GM18861 (cell line): ENCODE results near the gene SERPINB1.
A peak's percentile ranks its signal among the peaks of the same experiment; 100 is the strongest.
"Not testable (repeated sequence)": the region's sequence is repeated elsewhere in the genome, so short reads cannot be mapped to it uniquely, and the experiment has no call there.

Experiments used
- ATAC-seq: cut with Tn5 transposase; IDR thresholded peaks from one replicate; pipeline ENCODE4 v1.9.1; 2021; ENCODE audit not compliant: unreplicated experiment

The SERPINB1 gene

DNA sequence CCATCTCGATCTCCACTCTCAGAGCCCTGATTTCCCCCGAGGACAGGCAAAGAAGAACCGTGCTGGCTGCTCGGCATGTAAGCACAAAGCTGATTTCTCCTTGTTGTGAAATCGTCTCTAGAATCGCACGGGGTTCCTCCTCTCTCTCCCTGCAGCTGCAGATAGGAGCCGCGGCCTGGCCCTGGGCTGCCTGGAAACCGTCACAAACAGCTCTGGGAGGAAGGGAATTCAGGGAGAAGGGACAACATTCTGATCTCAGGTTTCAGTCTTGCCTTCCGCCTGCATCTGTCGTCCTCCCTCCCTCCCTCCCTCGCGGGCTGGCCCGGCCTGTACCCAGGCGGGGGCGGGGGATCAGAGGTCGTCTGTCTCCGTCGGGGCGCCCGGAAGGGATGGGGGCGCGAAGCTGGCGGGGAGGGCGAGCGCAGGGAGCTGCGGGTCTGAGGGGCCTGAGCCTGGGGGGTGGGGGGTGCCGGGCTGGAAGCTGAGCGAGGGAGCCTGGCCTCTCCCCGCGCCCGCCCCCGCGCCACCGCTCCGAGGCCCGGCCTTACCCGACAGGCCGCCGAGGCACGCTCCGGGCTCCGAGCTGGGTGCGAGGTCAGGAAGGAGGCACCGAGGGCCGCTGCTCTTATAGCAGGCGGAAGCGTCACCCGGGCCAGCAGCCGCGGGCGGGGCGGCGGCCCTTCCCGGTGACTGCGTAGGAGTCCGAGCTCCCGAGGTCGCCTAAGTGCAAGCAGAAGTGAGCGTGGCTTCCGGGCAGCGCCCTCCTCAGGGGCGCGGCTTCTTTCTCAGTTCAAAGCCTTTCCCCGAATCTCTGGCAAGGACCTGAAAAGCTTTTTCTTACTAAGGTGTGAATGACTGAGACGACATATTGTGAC is at the start of gene SERPINB1:
TSS of gene SERPINB1 (minus strand) at position 600 of the 875 bp plus-strand sequence. CDS start 1,277 bp downstream, outside the sequence.
- ATAC-seq: peak; percentile 55

DNA sequence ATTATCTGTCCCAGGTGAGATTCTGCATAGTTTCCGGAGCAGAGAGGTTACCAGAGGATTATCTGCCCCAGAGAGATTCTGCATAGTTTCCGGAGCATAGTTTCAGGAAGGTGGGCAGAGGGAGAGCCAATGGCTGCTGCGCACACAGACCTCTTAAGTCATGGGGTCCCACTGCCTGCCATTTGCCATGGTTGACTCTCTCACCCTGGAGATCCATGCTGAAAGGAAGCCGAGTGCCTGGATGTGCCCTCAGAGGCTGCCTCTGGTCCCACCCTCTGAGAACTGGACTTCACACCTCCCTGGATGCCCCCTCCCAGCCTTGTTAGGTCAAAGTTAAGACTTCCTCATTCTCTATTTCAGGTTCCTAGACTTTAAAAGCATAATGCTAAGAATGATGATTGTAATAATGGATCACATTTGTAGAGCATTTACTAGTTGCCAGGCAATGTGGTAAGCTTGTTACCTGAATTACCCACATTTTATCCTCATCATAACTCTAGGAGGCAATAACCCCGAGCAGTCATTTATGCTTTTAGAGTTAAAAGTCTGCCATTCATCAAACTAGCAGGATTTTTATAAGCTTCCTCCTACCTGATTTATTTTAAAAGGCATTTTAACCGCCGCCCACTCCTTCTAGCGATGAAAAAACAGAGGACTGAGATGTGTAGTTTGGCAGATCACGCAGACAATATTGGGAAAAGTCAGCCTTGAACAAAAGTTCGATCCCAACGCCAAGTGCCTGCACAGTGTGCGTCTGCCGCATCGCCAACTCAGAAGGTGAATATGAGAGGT is 49.5 kb upstream of the SERPINB1 start:
- no peak for ATAC-seq

DNA sequence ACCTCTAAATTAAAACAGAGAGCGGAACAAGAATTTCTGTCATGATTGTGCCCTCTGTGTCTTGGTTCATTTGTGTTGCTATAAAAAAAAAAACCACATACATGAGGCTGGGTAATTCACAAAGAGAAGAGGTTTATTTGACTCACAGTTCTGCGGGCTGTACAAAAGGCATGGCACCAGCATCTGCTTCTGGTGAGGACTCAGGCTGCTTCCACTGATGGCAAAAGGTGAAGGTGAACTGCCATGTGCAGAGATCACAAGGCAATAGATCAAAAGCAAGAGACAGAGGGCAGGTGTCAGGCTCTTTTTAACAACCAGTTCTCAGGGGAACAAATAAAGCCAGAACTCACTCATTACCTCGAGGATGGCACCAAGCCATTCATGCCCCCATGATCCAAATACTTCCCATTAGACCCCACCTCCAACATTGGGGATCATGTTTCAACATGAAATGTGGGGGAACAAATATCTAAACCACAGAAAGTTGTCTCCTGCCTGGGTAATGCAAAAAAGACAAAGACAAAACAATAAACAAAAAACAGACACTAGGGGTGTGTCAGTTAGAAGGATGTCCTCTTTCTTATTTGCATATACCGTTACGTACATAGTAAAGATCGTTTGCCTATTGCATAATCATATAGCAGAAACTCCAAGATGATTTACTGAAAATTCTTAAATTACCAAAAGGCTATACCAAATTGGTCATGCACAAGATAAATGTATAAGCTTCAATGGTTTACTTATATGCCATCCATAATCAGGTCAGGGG is 44.5 kb upstream of the SERPINB1 start:
- no peak for ATAC-seq

DNA sequence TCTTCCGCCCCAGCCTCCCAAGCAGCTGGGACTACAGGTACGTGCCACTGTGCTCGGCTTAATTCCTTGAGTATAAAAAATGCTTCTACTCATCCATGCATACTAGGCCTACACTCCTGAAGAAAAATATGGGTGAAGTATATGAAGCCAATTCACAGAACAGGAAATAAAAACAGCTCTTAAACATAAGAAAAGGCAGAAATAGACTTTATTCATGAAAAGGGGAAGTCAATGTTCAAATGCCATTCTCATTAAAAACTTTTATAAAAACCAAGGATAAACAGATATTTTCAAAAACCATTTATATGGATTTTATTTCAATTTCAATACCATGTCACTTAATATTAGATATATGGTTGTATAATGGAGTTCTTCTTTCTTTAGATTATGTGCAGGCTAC is 43.1 kb upstream of the SERPINB1 start:
- ATAC-seq: no peak

DNA sequence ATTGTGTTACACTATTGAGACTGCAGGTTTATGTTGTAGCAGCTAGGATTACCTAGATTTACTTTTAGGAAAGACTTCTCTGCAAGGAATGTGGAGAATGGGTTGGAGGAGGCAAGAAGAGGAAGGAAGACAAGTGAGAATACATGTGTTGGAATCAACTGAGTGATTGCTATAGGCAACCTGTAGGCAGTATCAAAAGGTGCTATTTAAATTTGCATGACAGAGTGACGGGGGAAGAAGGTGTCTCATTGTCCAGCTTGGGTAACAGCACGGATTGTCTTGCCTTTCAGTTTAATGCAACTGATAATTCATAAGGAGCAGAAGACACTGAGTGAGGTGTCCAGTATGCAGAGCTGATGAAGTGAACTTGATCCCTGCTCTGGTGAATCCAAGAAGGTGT is 42.0 kb upstream of the SERPINB1 start:
- no peak for ATAC-seq

DNA sequence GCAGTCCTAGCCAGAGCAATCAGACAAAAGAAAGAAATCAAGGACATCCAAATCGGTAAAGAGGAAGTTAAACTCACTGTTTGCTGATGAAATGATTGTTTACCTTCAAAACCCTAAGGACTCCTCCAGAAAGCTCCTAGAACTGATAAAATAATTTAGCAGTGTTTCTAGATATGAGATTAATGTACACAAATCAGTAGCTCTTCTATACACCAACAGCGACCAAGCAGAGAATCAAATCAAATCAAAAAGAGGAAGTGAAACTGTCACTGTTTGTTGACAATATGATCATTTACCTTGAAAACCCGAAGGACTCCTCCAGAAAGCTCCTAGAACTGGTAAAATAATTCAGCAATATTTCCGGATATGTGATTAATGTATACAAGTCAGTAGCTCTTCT is 39.8 kb upstream of the SERPINB1 start:
- peak; percentile 77 for ATAC-seq

DNA sequence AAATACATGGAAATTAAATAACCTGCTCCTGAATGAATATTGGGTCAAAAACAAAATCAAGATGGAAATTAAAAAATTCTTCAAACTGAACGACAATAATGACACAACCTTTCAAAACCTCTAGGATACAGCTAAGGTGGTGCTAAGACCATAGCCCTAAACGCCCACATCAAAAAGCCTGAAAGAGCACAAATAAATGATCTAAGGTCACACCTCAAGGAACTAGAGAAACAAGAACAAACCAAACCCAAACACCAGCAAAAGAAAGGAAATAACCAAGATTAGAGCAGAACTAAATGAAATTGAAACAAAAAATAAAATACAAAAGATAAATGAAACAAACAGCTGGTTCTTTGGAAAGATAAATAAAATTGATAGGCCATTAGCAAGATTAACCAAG is 38.5 kb upstream of the SERPINB1 start:
- not testable (repeated sequence) for ATAC-seq

DNA sequence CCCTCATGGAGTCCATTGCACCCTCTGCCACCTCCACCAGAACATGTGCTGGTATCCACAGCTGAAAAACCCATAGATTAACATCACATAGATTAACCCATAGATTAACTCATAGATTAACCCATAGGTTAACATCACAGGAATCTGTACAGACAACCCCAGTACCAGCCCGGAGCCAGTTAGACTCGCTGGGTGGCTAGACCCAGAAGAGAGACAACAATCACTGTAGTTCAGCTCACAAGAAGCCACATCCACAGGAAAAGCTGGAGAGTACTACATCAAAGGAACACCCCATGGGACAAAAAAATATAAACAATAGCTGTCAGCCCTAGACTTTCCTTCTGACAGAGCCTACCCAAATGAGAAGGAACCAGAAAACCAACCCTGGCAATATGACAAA is 36.3 kb upstream of the SERPINB1 start:
- no peak for ATAC-seq

DNA sequence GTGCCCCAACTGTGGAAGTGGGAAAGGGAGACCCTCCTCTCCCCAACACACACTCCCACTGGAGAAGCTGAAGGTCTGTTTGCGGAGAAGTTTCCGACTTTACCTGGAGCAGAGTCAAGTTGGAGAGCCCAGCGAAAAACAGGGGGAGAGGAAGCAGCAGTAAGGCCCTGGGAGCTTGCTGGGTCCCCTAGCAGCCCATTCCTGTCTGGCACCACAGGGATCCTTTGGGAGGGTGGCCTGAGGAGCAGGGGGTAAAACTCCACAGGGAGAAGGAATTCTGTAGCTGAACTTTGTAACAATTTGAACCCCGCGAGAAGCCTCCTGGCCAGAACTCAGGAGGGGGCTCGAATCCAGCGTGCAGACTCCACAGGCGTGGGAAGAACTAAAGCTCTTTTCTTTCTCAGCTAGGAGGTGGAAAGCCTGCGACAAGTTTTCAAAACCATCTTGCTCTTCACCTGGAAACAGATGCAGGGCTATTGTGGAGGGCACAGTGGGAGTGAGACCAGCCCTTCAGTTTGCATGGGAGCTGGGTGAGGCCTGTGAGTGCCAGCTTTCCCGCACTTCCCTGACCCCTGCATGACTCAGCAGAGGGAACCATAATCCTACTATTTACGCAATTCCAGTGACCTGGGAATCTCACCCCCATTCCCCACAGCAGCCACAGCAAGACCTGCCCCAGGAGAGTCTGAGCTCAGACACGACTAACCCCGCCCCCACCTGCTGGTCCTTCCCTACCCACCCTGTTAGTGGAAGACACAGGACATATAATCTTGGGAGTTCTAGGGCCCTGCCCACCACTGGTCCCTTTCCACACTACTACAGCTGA is 35.6 kb upstream of the SERPINB1 start:
- no peak for ATAC-seq

DNA sequence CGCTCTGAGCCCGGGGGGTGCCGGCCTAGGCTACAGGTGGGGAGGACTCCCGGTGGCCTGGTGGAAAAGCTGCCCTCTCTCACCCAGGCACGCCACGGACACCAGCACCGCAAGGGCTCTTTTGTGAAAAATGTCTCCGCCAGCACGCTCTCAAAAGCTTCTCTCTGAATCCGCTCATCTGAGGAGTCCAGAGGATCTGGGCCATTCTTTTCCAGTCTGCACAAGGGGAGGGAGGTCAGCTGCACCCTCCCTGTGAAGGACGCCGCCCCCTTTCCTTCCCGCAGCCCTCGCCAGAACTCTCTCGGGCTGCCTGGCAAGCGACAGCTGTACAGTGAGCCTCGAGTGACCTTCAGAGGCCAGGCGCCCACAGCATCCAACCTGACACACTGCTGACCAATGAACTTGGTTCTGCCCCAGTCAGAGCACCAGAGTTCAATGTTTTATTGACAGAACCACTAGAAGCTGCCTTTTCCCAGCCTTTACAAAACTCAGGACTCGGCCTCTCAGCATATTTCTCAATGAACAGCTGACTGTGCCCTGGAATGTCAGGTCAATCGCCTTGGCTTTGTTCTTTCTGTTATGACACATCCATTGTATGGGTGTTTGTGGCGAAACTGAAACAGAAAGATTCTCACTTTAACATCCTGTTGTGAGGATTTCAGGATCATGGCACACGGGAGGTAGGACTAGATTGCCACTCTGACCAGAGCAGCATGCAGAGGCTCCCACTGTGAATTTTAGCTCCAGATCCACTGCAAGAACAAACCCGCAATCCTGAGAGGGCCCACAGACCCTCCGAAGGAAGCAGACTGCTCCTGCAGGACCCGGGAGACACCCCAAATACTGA is 34.8 kb upstream of the SERPINB1 start:
- ATAC-seq: no peak

DNA sequence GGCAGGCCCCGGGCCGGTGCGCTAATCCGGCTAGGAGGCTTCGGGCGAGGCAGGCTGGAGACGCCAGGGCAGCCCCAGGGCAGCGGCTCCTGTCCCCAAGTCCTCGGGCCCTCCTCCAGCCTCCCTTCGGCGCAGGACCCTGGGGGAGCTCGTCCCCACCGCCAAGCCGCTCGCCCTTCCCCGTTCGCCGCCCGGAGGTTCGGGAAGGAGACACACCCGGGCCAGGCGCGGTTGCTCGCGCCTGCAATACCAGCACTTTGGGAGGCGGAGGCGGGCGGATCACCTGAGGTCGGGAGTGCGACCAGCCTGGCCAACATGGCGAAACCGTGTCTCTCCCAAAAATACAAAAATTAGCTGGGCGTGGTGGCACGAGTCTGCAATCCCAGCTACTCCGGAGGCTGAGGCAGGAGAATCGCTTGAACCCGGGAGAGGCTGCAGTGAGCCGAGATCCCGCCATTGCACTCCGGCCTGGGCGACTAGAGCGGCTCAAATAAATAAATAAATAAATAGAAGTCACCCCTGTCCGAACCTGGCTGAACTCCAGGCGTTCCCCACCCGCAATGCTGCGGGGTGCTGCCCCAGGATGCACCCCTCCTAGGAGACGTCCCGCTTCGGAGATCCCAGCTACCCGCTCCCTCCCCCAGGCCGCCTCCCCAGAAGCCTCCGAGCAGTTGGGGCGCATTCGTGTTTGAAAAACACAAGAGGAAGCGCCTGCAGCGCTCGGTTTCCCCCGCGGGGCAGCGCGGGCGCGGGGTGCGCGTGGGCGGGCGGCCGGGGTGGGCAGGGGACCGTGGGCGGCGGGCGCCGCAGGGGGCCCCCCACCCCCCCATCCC is 33.9 kb upstream of the SERPINB1 start:
- ATAC-seq: no peak

DNA sequence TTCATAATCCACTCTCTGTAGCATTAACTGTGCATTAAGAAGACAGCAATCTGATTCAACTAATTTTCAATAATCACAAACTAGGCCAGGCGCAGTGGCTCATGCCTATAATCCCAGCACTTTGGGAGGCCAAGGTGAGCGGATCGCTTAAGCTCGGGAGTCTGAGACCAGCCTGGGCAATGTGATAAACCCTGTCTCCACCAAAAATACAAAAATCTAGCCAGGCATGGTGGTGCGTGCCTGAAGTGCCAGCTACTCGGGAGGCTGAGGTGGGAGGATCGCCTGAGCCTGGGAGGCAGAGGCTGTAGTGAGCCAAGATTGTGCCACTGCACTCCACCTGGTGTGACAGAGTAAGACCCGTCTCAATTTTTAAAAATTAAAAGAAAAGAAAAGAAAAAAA is 32.0 kb upstream of the SERPINB1 start:
- no peak for ATAC-seq

DNA sequence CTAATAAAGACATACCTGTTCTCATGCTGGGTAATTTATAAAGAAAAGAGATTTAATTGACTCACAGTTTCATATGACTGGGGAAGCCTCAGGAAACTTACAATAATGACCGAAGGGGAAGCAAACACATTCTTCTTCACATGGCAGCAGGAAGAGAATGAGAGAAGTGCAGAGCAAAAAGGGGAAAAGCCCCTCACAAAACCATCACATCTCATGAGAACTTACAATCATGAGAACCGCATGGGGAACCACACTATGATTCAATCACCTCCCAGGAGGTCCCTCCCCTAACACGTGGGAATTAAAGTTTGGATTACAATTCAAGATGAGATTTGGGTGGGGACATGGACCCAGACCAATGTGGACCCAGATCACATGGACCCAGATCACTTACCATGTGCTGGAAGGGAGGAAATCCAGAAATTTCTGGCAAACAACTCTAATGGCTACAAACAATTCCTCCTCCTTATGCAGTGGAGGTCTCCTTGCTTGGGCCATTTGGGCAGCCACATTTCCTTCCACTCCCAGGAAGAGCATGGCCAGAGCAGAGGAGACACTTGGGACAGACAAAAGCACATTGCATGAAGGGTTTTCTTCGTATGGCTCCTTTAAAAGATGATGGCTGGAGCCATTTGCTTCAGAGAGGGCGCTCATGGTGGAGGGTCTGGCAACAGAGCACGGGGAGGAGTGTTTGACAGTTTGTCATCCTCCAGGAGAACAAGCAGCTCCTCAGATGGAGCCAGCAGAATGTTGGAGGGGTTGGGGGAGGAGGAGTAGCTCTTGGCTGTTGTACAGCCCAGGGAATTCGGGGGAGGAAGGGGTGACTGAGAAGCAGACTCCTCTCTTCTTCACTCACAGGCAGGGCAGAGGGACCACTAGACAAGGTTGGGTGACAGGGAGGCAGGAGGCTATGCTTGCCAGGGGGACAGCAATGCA is 31.0 kb upstream of the SERPINB1 start:
- ATAC-seq: no peak

DNA sequence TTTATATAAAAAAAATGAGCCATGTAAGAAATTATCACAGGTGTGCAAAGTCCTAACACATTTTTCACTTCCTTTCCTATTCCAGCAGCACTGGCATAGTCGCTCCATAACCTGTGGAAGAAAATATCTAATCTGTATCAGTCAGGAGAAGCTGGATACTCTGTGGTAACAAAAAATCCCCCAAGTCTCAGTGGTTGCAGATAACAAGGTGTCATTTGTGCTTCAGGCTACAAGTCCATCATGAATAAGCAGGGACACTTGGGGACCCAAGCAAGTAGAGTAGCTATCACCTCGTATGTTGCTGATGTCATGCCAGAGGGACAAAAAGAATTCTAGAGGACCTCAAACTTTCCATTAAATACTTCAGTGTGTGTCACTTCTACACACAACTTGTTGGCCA is 30.3 kb upstream of the SERPINB1 start:
- no peak for ATAC-seq

DNA sequence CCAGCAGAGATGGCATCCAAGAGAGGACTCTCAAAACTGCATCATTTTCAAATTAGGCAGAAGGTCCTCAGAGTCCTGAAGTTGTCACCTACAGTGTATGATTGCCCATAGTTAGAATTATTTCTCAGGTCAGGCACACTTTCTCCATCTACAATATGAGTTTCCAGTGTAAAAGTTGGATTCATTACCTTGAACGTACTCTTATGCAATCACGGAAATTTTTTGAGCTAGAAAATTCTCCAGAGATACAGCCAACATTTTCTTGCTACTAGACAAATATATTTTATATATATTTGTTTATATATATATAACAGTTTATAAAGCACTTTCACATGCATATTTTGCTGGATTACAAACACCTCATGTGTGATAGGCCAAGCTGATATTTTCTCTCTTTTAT is 29.4 kb upstream of the SERPINB1 start:
- no peak for ATAC-seq

DNA sequence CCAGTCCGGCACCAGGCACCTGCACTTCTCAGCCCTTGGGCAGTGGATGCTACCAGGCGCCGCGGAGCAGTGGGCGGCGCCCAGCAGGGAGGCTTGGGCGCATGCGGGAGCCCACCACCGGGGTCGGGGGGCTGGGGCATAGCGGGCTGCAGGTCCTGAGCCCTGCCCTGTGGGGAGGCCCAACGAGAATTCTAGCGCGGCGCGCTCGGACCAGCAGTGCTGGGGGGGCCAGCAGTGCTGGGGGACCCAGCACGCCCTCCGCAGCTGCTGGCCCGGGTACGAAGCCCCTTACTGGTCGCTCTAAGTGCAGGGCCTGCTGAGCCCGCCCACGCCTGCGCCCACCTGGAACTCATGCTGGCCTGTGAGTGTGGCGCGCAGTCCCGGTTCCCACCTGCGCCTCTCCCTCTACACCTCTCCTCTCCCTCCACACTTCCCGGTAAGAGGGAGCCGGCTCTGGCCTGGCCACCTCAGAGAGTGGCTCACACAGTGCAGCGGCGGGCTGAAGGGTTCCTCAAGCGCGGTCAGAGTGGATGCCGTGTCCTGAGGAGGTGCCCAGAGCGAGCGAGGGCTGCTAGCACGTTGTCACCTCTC is 28.5 kb upstream of the SERPINB1 start:
- ATAC-seq: no peak

DNA sequence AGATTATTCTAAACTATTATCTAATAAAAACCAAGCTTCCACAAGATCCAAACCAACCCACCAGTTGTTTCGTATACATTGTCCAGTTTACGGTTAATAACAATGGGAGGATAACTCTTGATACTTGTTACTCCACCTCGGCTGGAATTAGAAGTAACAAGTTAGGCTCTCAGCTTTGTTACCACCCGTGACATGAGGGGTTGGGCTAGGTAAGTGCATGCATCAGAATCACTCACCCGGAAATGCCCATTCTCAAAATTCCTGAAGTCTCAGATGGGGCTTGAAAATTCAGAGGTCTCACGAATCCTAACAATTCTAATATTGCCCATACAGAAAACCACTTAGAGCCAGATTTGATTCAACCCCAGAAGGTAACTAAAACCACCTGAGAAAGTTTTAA is 27.0 kb upstream of the SERPINB1 start:
- no peak for ATAC-seq
